GM21423 (cell line): Measurements from ENCODE around the gene NOS2.
"Not testable (repeated sequence)": the region's sequence is repeated elsewhere in the genome, so short reads cannot be mapped to it uniquely, and the experiment has no call there.

ENCODE experiments used
- ATAC-seq: cut with Tn5 transposase; IDR thresholded peaks from one replicate; pipeline ENCODE4 v1.9.1; 2021; ENCODE audit warnings: mild to moderate bottlenecking, moderate library complexity; ENCODE audit not compliant: unreplicated experiment

The NOS2 gene

GRCh38 chr17:27756467-27757371 is 43.6 kb downstream of the NOS2 start:
- no peak for ATAC-seq

- no peak for ATAC-seq
Measured at GRCh38 chr17:27755706-27756466, 44.4 kb downstream of the NOS2 start.

DNA sequence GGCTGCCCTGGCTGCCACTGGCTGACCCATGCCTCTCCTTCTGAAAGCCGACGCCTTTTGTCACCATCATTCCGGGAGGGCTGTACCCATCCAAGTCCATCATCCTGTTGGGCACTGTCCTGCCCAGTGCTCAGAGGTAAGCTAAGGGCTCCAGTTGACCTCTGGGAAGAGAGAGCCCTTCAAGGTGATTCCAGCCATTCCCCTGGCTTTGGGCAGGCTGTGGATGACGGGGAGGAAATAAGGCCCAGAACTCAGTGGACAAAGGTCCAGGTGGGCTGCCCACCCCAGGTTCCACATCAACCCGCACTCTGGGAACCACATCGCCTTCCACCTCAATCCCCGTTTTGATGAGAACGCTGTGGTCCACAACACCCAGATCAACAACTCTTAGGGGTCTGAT is 45.8 kb downstream of the NOS2 start:
- ATAC-seq = no peak

- ATAC-seq = not testable (repeated sequence)
Measured at GRCh38 chr17:27753726-27754125, 46.6 kb downstream of the NOS2 start.

GRCh38 chr17:27752831-27753619 is 47.3 kb downstream of the NOS2 start:
- ATAC-seq = not testable (repeated sequence)

- no peak for ATAC-seq
Measured at GRCh38 chr17:27751622-27752490, 48.5 kb downstream of the NOS2 start.

DNA sequence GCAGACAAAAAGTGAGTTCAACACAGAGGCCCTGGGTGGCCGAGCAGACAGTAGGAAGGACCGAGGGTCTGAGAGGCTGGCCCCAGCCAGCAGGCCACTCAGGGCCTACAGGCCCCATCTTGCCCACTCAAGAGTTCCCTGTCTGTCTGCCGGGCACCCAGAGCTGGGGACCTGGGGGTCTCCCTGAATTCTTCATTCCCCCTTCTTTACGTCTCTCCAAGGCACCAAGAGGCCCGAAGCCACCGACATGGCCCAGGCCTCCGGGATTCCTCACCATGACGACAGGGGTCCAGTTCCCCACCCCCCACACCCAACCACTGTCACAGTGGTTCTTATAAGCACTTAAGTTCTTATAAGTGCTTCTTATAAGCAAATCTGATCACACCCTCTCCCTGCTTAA is 49.2 kb downstream of the NOS2 start:
- ATAC-seq = no peak

- ATAC-seq = not testable (repeated sequence)
Measured at GRCh38 chr17:27749562-27750150, 50.7 kb downstream of the NOS2 start.

DNA sequence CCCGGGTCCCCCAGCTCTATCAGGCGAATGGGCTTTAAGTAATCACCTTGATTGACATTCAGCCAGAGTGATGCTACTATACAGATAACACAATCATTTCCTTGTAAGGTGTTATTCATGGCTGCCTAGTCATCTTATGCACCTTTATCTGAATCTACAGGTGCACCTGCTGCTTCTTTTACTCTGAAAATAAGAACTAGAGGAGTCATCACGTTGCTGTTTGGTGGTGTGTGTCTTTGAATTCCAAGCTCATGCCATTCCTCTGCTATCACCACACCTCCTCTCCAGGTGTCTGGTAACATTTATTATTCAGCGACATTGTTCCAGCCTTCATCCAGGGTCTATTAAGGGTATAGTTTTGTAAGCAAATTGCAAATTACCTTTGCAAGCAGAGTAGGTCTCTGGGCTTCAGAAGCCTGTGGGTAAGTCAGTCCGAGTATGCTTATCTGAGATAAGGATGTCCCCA is 51.9 kb downstream of the NOS2 start:
- ATAC-seq = no peak

DNA sequence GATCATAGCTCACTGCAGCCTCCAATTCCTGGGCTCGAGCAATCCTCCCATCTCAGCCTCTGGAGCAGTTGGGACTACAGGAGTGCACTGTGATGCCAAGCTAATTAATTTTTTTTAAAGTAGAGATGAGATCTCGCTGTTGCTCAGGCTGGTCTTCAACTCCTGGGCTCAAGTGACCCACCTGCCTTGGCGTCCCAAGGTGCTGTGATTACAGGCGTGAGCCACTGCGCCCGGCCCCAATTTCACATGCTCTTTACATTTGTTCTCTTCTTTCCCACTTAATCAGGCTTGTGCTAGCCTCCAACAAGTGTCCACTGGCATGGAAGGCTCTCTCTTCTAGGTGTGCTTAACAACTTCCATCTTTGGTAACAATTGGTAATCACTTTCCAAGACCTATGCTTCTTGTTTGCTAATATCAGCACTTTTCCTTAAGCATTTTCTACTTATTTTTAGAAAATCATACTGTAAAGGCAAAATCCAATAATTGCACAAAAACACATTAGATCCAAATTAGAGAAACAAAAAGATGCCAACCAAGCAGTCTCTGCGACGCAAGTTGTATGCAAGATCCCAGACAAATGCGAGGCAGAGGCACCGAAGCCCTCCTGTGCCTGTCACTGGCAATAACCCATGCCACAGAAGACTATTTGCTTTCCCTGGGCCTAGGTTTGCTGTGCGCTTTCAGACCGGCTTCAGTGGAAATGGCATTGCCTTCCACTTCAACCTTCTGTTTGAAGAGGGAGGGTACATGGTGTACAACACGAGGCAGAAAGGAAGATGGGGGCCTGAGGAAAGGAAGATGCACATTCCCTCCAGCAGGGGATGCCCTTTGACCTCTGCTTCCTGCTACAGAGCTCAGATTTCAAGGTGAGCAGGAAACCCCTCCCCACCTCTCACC is 52.6 kb downstream of the NOS2 start:
- no peak for ATAC-seq

GRCh38 chr17:27746881-27747280 is 53.4 kb downstream of the NOS2 start:
- ATAC-seq = no peak

- ATAC-seq = not testable (repeated sequence)
Measured at GRCh38 chr17:27746320-27746719, 54.0 kb downstream of the NOS2 start.

DNA sequence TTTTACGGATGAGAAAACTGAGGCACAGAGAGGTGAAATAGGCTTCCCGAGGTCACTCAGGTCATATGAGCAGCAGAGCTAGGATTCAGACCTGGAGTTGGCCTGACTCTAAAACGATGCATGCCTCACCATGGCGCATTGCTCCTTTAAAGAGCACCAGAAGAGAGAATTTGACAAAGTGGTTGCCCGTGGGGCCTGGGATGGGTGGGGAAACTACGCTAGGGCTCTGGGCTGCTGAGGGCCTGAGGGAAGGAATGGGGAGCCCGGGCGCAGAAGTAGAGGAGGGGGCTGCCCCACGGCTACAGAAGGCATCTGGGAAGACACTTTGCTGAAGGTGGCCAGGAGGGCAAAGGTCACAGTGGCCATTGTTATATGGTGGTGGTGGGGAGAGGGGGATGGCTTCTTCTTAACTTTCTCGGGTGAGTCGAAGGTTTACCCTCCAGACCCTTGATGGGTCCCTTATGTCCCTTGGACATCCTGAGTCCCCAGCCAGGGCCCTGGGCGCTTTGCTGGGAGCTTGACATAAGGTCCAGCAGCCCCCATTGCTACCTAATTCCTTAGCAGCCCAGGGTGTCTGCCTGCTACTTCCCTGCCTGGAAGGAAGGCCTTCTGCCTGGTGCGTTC is 55.0 kb downstream of the NOS2 start:
- not testable (repeated sequence) for ATAC-seq

GRCh38 chr17:27743281-27743885 is 56.9 kb downstream of the NOS2 start:
- no peak for ATAC-seq

GRCh38 chr17:27741971-27742575 is 58.3 kb downstream of the NOS2 start:
- no peak for ATAC-seq

DNA sequence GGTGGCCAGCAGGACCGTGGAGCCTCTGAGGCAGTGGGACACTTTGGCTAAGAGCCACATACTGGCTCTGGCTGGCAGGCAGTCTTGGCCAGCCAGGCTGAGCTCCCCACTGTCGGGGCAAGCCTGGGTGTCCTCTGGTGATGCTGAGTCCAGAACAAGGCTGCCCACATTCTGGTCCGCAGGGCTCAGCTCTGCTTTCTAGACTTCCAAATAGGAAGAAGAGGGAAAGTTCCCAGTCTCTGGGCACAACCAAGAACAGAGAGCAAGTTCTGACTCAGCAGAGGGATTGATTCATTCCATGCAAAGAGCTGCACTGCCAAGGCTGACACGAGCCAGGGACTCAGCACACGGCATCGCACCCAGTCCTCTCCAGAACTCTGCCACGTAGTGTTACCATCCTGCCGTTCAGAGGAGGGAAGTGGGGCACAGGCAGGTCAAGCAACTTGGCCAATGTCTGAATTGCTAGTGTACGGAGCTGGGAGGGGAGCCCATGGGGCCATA is 58.9 kb downstream of the NOS2 start:
- no peak for ATAC-seq

GRCh38 chr17:27740541-27740940 is 59.8 kb downstream of the NOS2 start:
- ATAC-seq = not testable (repeated sequence)
